Measurements from ENCODE around the gene TRAF3IP1.
"Not testable (repeated sequence)": the region's sequence is repeated elsewhere in the genome, so short reads cannot be mapped to it uniquely, and the experiment has no call there.

TRAF3IP1 gene

DNA sequence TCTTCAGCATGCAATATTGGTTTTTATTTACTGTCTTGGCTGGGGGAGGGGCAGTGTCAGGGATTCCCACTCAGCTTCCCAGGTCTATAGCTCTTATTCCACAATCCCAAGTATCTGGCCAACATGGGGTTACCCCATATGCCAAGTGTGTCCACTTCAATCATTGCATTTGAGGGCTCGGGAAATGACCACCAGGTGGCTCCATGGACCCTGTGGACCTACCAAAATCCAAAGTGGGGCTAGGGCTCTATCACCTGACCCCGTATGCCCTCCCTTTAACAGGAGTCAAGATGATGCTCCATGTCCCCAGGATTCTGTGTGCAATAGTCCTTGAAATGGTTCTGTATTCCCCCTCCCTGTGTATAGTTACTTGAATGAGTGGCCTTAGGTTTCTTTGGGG, 12.1 kb upstream of the TRAF3IP1 start:
- no peak for DNase-seq (ENCODE audit: low read depth, low spot score)

GRCh38 chr2:238310721-238311120, 9.6 kb upstream of the TRAF3IP1 start:
- not testable (repeated sequence) for DNase-seq (ENCODE audit: low read depth, low spot score)

- DNase-seq (ENCODE audit: low read depth, low spot score): no peak
Observed at GRCh38 chr2:238313289-238313990, 6.9 kb upstream of the TRAF3IP1 start.

- DNase-seq (ENCODE audit: low read depth, low spot score): no peak
Observed at GRCh38 chr2:238313991-238314350, 6.3 kb upstream of the TRAF3IP1 start.

DNA sequence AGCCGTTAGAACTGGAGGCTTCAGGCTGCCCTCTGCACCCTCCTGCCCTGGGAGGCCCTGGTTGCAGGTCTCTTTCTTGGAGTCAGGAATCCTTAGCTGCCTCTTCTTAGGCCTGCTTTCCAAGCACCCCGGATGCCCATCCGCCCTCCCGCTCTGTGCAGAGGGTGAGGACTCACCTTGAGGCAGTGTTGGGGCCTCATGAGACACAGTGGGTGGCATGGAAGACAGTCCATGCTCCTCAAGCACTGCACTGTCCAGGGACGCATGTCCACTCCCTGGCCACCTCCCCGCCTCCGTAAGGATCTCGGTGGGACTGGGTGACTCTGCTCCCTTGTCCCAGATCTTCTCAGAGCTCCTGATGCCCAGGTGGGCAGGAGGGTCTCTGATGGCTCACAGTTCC, 5.7 kb upstream of the TRAF3IP1 start:
- no peak for DNase-seq (ENCODE audit: low read depth, low spot score)

- no peak for DNase-seq (ENCODE audit: low read depth, low spot score)
Observed at GRCh38 chr2:238315031-238315595, 5.2 kb upstream of the TRAF3IP1 start.

GRCh38 chr2:238320648-238321281, 447 bp downstream of the TRAF3IP1 start:
- no peak for DNase-seq (ENCODE audit: low read depth, low spot score)

DNA sequence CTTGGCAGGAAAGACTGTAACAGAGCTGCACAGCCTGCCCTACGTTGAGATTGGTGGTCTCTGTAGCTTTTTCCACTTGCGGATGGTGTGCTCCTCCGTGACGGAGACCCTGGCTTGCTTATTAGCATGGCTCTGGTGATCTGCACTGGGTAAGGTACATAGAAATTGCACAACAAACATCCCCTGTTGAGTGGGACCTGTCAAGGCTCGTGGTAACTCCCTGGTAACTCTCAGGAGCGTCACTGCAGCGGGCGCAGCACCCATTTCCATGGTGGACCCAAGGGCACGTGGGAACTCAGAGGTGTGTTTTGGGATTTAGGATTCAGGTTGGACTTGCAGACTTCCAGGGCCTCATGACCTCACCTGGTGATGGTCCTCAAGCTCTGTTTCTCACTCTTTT, 1.1 kb downstream of the TRAF3IP1 start:
- no peak for DNase-seq (ENCODE audit: low read depth, low spot score)

GRCh38 chr2:238322001-238322411, 1.7 kb downstream of the TRAF3IP1 start:
- DNase-seq (ENCODE audit: low read depth, low spot score): no peak

- not testable (repeated sequence) for DNase-seq (ENCODE audit: low read depth, low spot score)
Observed at GRCh38 chr2:238324248-238324647, 3.9 kb downstream of the TRAF3IP1 start.

DNA sequence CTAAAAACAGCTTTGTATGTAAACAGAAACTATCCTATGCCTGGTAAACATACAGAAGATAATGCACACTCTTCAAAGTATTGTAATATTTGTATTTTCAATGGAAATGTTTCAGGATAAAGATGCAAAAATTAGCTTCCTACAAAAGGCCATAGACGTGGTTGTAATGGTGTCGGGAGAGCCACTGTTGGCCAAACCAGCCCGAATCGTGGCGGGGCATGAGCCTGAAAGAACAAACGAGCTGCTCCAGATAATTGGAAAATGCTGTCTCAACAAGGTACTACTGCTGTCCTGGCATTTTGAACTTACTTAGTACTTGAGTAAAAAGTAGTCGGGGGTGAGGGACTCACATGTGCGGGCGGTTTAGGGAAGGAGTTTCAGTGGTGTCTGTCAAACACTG, 5.4 kb downstream of the TRAF3IP1 start:
- DNase-seq (ENCODE audit: low read depth, low spot score): no peak

- no peak for DNase-seq (ENCODE audit: low read depth, low spot score)
Observed at GRCh38 chr2:238326801-238327365, 6.6 kb downstream of the TRAF3IP1 start.

GRCh38 chr2:238327751-238328150, 7.4 kb downstream of the TRAF3IP1 start:
- DNase-seq (ENCODE audit: low read depth, low spot score): no peak

GRCh38 chr2:238330391-238330790, 10.1 kb downstream of the TRAF3IP1 start:
- DNase-seq (ENCODE audit: low read depth, low spot score): no peak

- no peak for DNase-seq (ENCODE audit: low read depth, low spot score)
Observed at GRCh38 chr2:238331916-238332315, 11.6 kb downstream of the TRAF3IP1 start.

- no peak for DNase-seq (ENCODE audit: low read depth, low spot score)
Observed at GRCh38 chr2:238334885-238335284, 14.6 kb downstream of the TRAF3IP1 start.

DNA sequence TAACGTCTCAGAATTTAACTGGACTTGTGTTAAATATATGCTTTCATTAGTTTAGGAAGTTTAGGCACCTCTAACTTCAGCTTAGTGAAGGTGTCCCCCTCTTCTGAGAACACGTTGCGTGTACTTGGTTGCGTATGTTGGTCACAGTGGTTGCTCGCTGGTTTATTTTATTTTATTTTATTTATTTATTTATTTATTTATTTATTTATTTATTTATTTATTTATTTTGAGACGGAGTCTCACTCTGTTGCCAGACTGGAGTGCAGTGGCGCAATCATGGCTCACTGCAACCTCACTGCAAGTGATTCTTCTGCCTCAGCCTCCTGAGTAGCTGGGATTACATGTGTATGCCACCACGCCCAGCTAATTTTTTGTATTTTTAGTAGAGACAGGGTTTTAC, 15.3 kb downstream of the TRAF3IP1 start:
- DNase-seq (ENCODE audit: low read depth, low spot score): not testable (repeated sequence)

- no peak for DNase-seq (ENCODE audit: low read depth, low spot score)
Observed at GRCh38 chr2:238336151-238336550, 15.8 kb downstream of the TRAF3IP1 start.

- DNase-seq (ENCODE audit: low read depth, low spot score): no peak
Observed at GRCh38 chr2:238336793-238337444, 16.6 kb downstream of the TRAF3IP1 start.

- DNase-seq (ENCODE audit: low read depth, low spot score): no peak
Observed at GRCh38 chr2:238337846-238338245, 17.5 kb downstream of the TRAF3IP1 start.

GRCh38 chr2:238338710-238339394, 18.5 kb downstream of the TRAF3IP1 start:
- no peak for DNase-seq (ENCODE audit: low read depth, low spot score)

- no peak for DNase-seq (ENCODE audit: low read depth, low spot score)
Observed at GRCh38 chr2:238339395-238339780, 19.1 kb downstream of the TRAF3IP1 start.
